ENCODE data around the gene GJA10. TPM values are rescaled to one million over a fixed set of nuclear protein-coding genes. Genes with fewer than 3 reads are reported as not detected.

GJA10 gene
- not detected in 2 replicates for total RNA-seq

GRCh38 chr6:89894169-89894568 is at the start of gene GJA10:
Gene GJA10, plus strand, starts transcription at chr6:89894469. Its CDS starts 0 bp downstream, at chr6:89894469.

Other genes with a start within 250 kb of the GJA10 start
- gene MDN1, start 74.7 kb upstream of the GJA10 start, total RNA-seq, result 17.8 and 20.7 TPM in 2 replicates
- gene CASP8AP2, start 64.6 kb upstream of the GJA10 start, total RNA-seq, result 7.5 and 8.2 TPM in 2 replicates